Subcutaneous abdominal adipose tissue (tissue), 5 donors: Measurements from ENCODE around the gene ARHGAP44.

Experiments
- H3K27ac ChIP-seq: one replicate; pipeline ENCODE4 v1.7.0; 2013; ENCODE audit warnings: low read depth, mild to moderate bottlenecking, inconsistent platforms, low read length, moderate library complexity
- H3K27me3 ChIP-seq, 5 donors: one replicate each; pipeline ENCODE4 v1.7.0; 2013; ENCODE audit warnings: low read length in 5 of 5, inconsistent platforms in 1 of 5; ENCODE audit not compliant: control insufficient read depth in 5 of 5, insufficient read depth in 4 of 5
- H3K36me3 ChIP-seq, 5 donors: one replicate each; pipeline ENCODE4 v1.7.0; 2013; ENCODE audit warnings: low read length in 5 of 5; ENCODE audit not compliant: control insufficient read depth in 5 of 5, insufficient read depth in 5 of 5
- H3K4me1 ChIP-seq, 5 donors: one replicate each; pipeline ENCODE4 v1.7.0; 2013; ENCODE audit warnings: low read length in 5 of 5, mild to moderate bottlenecking in 3 of 5, moderate library complexity in 1 of 5; ENCODE audit not compliant: control insufficient read depth in 5 of 5, insufficient read depth in 5 of 5
- H3K4me3 ChIP-seq, 5 donors: one replicate each; pipeline ENCODE4 v1.7.0; 2013; ENCODE audit warnings: low read length in 5 of 5, low read depth in 1 of 5
- H3K9ac ChIP-seq, 5 donors: one replicate each; pipeline ENCODE4 v1.7.0; 2013; ENCODE audit warnings: low read length in 5 of 5, mild to moderate bottlenecking in 4 of 5, moderate library complexity in 3 of 5
- H3K9me3 ChIP-seq, 5 donors: one replicate each; pipeline ENCODE4 v1.7.0; 2013; ENCODE audit warnings: low read length in 5 of 5; ENCODE audit not compliant: control insufficient read depth in 5 of 5
- donor health status: healthy.
- donor health status: healthy.
- donor health status: healthy.
- donor health status: healthy.
- donor health status: healthy.

Gene ARHGAP44

GRCh38 chr17:12813664-12814063, 24.4 kb downstream of the ARHGAP44 start:
- Histone ChIP-seq H3K27ac (no peak overlapping the region), H3K27me3 (no peaks in the 10 kb centered on the region), H3K36me3 (no peaks in the 10 kb centered on the region), H3K9me3 (peaks cover 0 to 10% (median 6%) of the 10 kb centered on the region in 5 donors), H3K4me1 (no peaks in the 10 kb centered on the region), H3K4me3 (no peak overlapping the region), H3K9ac (no peak overlapping the region)

GRCh38 chr17:12814718-12815117, 25.4 kb downstream of the ARHGAP44 start:
- Histone ChIP-seq H3K4me3 (no peak overlapping the region), H3K4me1 (no peaks in the 10 kb centered on the region), H3K9ac (no peak overlapping the region), H3K27me3 (no peaks in the 10 kb centered on the region), H3K36me3 (no peaks in the 10 kb centered on the region), H3K9me3 (peaks cover 0 to 9% (median 6%) of the 10 kb centered on the region in 5 donors), H3K27ac (no peak overlapping the region)

- Histone ChIP-seq H3K27ac (no peak overlapping the region), H3K27me3 (no peaks in the 10 kb centered on the region), H3K9ac (no peak overlapping the region), H3K4me3 (no peak overlapping the region), H3K9me3 (peaks cover 0 to 9% (median under 1%) of the 10 kb centered on the region in 5 donors), H3K4me1 (no peaks in the 10 kb centered on the region), H3K36me3 (no peaks in the 10 kb centered on the region)
These were observed 26.4 kb downstream of the ARHGAP44 start for GRCh38 chr17:12815642-12816141.

- Histone ChIP-seq H3K36me3 (no peaks in the 10 kb centered on the region), H3K27ac (no peak overlapping the region), H3K4me1 (no peaks in the 10 kb centered on the region), H3K4me3 (no peak overlapping the region), H3K9me3 (peaks cover 0 to 9% (median 0%) of the 10 kb centered on the region in 5 donors), H3K27me3 (no peaks in the 10 kb centered on the region), H3K9ac (no peak overlapping the region)
These were observed 32.2 kb downstream of the ARHGAP44 start for GRCh38 chr17:12821376-12821940.

- Histone ChIP-seq H3K4me3 (no peak overlapping the region), H3K4me1 (no peaks in the 10 kb centered on the region), H3K27ac (no peak overlapping the region), H3K36me3 (no peaks in the 10 kb centered on the region), H3K27me3 (no peaks in the 10 kb centered on the region), H3K9ac (no peak overlapping the region), H3K9me3 (peaks cover 5 to 7% (median 6%) of the 10 kb centered on the region in 5 donors)
These were observed 37.1 kb downstream of the ARHGAP44 start for GRCh38 chr17:12826431-12826830.

GRCh38 chr17:12830777-12831247, 41.5 kb downstream of the ARHGAP44 start:
- Histone ChIP-seq H3K9ac (no peak overlapping the region), H3K4me1 (no peaks in the 10 kb centered on the region), H3K9me3 (peaks cover 12 to 23% (median 22%) of the 10 kb centered on the region in 5 donors), H3K27ac (no peak overlapping the region), H3K27me3 (no peaks in the 10 kb centered on the region), H3K36me3 (no peaks in the 10 kb centered on the region), H3K4me3 (no peak overlapping the region)

GRCh38 chr17:12831839-12832238, 42.5 kb downstream of the ARHGAP44 start:
- H3K9ac ChIP-seq = no peak overlapping the region

GRCh38 chr17:12839042-12839441, 49.7 kb downstream of the ARHGAP44 start:
- no peaks in the 10 kb centered on the region for H3K4me1 ChIP-seq
- no peak overlapping the region for H3K9ac ChIP-seq
- no peaks in the 10 kb centered on the region for H3K27me3 ChIP-seq
- H3K9me3 ChIP-seq = peaks cover 0 to 8% (median 3%) of the 10 kb centered on the region in 5 donors
- no peaks in the 10 kb centered on the region for H3K36me3 ChIP-seq
- H3K4me3 ChIP-seq = no peak overlapping the region
- no peak overlapping the region for H3K27ac ChIP-seq

More at GRCh38 chr17:12831839-12832238, 42.5 kb downstream of the ARHGAP44 start:
- Histone ChIP-seq H3K4me1 (no peaks in the 10 kb centered on the region), H3K27me3 (no peaks in the 10 kb centered on the region), H3K9me3 (peaks cover 12 to 23% (median 22%) of the 10 kb centered on the region in 5 donors), H3K36me3 (no peaks in the 10 kb centered on the region), H3K27ac (no peak overlapping the region), H3K4me3 (no peak overlapping the region)

GRCh38 chr17:12842936-12843335, 53.6 kb downstream of the ARHGAP44 start:
- Histone ChIP-seq H3K36me3 (no peaks in the 10 kb centered on the region), H3K4me3 (no peak overlapping the region), H3K4me1 (no peaks in the 10 kb centered on the region), H3K27me3 (no peaks in the 10 kb centered on the region), H3K9me3 (peaks cover 0 to 11% (median 7%) of the 10 kb centered on the region in 5 donors), H3K27ac (no peak overlapping the region), H3K9ac (no peak overlapping the region)

- Histone ChIP-seq H3K9ac (no peak overlapping the region), H3K4me3 (no peak overlapping the region), H3K27me3 (no peaks in the 10 kb centered on the region), H3K4me1 (no peaks in the 10 kb centered on the region), H3K27ac (no peak overlapping the region), H3K36me3 (no peaks in the 10 kb centered on the region), H3K9me3 (no peaks in the 10 kb centered on the region)
These were observed 61.7 kb downstream of the ARHGAP44 start for GRCh38 chr17:12850996-12851395.
